H1 (cell line): ENCODE data around the gene HOMER2. TPM values are rescaled to one million over a fixed set of nuclear protein-coding genes. Genes with fewer than 3 reads are reported as not detected.

Experiments used
- CTCF ChIA-PET: fragments of 300-600 bp; sonication (Branson Sonifier 250); formaldehyde crosslinking; loops from one replicate; lab custom pipeline; 2021; ENCODE audit not compliant: partially characterized antibody; lab: Charles Lee
- POLR2A ChIA-PET: fragments of 300-600 bp; sonication (Branson Sonifier 250); formaldehyde crosslinking; loops from one replicate; lab custom pipeline; 2021; ENCODE audit warnings: inconsistent platforms; ENCODE audit not compliant: partially characterized antibody; lab: Charles Lee
- DNase-seq, 2 experiments: peaks; one replicate each; pipeline versions ENCODE4 v3.0.0 to v3.0.0-alpha.2; 2010 to 2022; ENCODE audit warnings: low spot score in 2 of 2, low read depth in 1 of 2, mixed read lengths in 1 of 2
- FAIRE-seq: peaks from 2 replicates; lab custom pipeline; 2011; peaks lifted over from hg19 to GRCh38; lab: Jason Lieb, UNC
- H2AFZ ChIP-seq: 2 replicates; pipeline ENCODE4 v1.8.1; 2012; ENCODE audit warnings: low read length, inconsistent platforms
- H2AK5ac ChIP-seq: 2 replicates; pipeline ENCODE4 v1.6.1; 2013; ENCODE audit warnings: low read depth, low read length
- H2BK120ac ChIP-seq: replicated peaks from 2 replicates; pipeline ENCODE3; 2013; ENCODE audit warnings: low read depth, low read length, inconsistent platforms
- H2BK12ac ChIP-seq: 2 replicates; pipeline ENCODE4 v1.6.1; 2013; ENCODE audit warnings: low read depth, low read length
- H2BK15ac ChIP-seq: 2 replicates; pipeline ENCODE4 v1.6.1; 2013; ENCODE audit warnings: low read length
- H2BK20ac ChIP-seq: 2 replicates; pipeline ENCODE4 v1.6.1; 2013; ENCODE audit warnings: low read length
- H2BK5ac ChIP-seq: 2 replicates; pipeline ENCODE4 v1.6.1; 2013; ENCODE audit warnings: low read depth, low read length
- H3K14ac ChIP-seq: 2 replicates; pipeline ENCODE4 v1.6.1; 2013; ENCODE audit warnings: inconsistent platforms; ENCODE audit not compliant: insufficient read length
- H3K18ac ChIP-seq: 2 replicates; pipeline ENCODE4 v1.6.1; 2013; ENCODE audit warnings: low read length; ENCODE audit errors: extremely low read depth
- H3K23ac ChIP-seq: 2 replicates; pipeline ENCODE4 v1.6.1; 2013; ENCODE audit warnings: inconsistent platforms; ENCODE audit not compliant: insufficient read length
- H3K23me2 ChIP-seq: 2 replicates; pipeline ENCODE4 v1.6.1; 2013; ENCODE audit warnings: low read depth, low read length
- H3K27ac ChIP-seq: 2 replicates; pipeline ENCODE4 v1.6.1; 2011; ENCODE audit warnings: low read depth, low read length, inconsistent platforms
- H3K27me3 ChIP-seq, 4 experiments: replicated peaks in 1 of 4; 1 replicate in 1 of 4; 2 replicates in 3 of 4; pipeline versions ENCODE4 v1.6.1 to v1.8.1; 2011 to 2013; ENCODE audit warnings: low read length in 3 of 4, mild to moderate bottlenecking in 3 of 4, inconsistent platforms in 2 of 4, mixed read lengths in 2 of 4, moderate library complexity in 1 of 4; ENCODE audit not compliant: control insufficient read depth in 3 of 4, insufficient read depth in 3 of 4; ENCODE audit errors: extremely low read depth in 1 of 4
- H3K36me3 ChIP-seq, 4 experiments: 2 replicates each; pipeline versions ENCODE4 v1.6.1 to v1.8.1; 2011 to 2013; ENCODE audit warnings: mild to moderate bottlenecking in 4 of 4, low read length in 3 of 4, moderate library complexity in 2 of 4, control low read depth in 1 of 4, inconsistent platforms in 1 of 4; ENCODE audit not compliant: insufficient read depth in 4 of 4, control insufficient read depth in 2 of 4
- H3K4ac ChIP-seq: replicated peaks from 2 replicates; pipeline ENCODE3; 2013; ENCODE audit warnings: low read length, low read depth, mixed read lengths, inconsistent platforms; ENCODE audit not compliant: insufficient read length
- H3K4me1 ChIP-seq, 4 experiments: replicated peaks in 1 of 4; 1 replicate in 1 of 4; 2 replicates in 3 of 4; pipeline versions ENCODE4 v1.6.1 to v1.8.1; 2011 to 2013; ENCODE audit warnings: low read length in 3 of 4, inconsistent platforms in 2 of 4, mixed read lengths in 1 of 4; ENCODE audit not compliant: insufficient read depth in 4 of 4, control insufficient read depth in 3 of 4
- H3K4me2 ChIP-seq, 2 experiments: 2 replicates each; pipeline versions ENCODE4 v1.6.1 to v1.8.1; 2011 to 2013; ENCODE audit warnings: low read depth in 2 of 2, low read length in 2 of 2, control low read depth in 1 of 2, inconsistent platforms in 1 of 2, mild to moderate bottlenecking in 1 of 2; ENCODE audit not compliant: insufficient read depth in 1 of 2
- H3K4me3 ChIP-seq, 4 experiments: fragments of 200-600, 300-600 bp in 1 of 4; sonication (generic), shearing (Covaris generic), sonication (Bioruptor Twin) in 1 of 4; 2 replicates each; pipeline versions ENCODE4 v1.5.1 to v1.8.1; 2011 to 2016; ENCODE audit warnings: low read length in 4 of 4, low read depth in 3 of 4, control low read depth in 2 of 4, inconsistent platforms in 2 of 4, mild to moderate bottlenecking in 2 of 4, mixed read lengths in 1 of 4, moderate library complexity in 1 of 4; ENCODE audit not compliant: insufficient read depth in 2 of 4; ENCODE audit errors: extremely low read depth in 1 of 4
- H3K56ac ChIP-seq: replicated peaks from 2 replicates; pipeline ENCODE3; 2013; ENCODE audit warnings: low read depth, mild to moderate bottlenecking, mixed read lengths, low read length, inconsistent platforms; ENCODE audit not compliant: insufficient read length
- H3K79me1 ChIP-seq: 2 replicates; pipeline ENCODE4 v1.6.1; 2013; ENCODE audit warnings: low read depth, low read length, control low read depth
- H3K79me2 ChIP-seq, 2 experiments: 2 replicates each; pipeline versions ENCODE4 v1.6.1 to v1.8.1; 2012 to 2013; ENCODE audit warnings: low read length in 2 of 2, mild to moderate bottlenecking in 2 of 2, inconsistent platforms in 1 of 2; ENCODE audit not compliant: insufficient read depth in 2 of 2, control insufficient read depth in 1 of 2
- H3K9ac ChIP-seq, 4 experiments: replicated peaks in 1 of 4; 1 replicate in 1 of 4; 2 replicates in 3 of 4; pipeline versions ENCODE4 v1.6.1 to v1.8.1; 2011 to 2013; ENCODE audit warnings: low read depth in 3 of 4, low read length in 3 of 4, control low read depth in 2 of 4, mild to moderate bottlenecking in 2 of 4, moderate library complexity in 2 of 4, inconsistent platforms in 1 of 4; ENCODE audit errors: extremely low read depth in 1 of 4
- H3K9me3 ChIP-seq, 2 experiments: 2 replicates each; pipeline versions ENCODE4 v1.6.1 to v1.8.1; 2012 to 2013; ENCODE audit warnings: mild to moderate bottlenecking in 2 of 2, moderate library complexity in 2 of 2, control low read depth in 1 of 2, inconsistent platforms in 1 of 2, low read depth in 1 of 2, low read length in 1 of 2, mixed read lengths in 1 of 2; ENCODE audit not compliant: insufficient read depth in 2 of 2
- H4K20me1 ChIP-seq, 2 experiments: replicated peaks in 1 of 2; 2 replicates each; pipeline versions ENCODE3 to v1.8.1; 2011 to 2013; ENCODE audit warnings: inconsistent platforms in 2 of 2, low read length in 2 of 2, mild to moderate bottlenecking in 1 of 2; ENCODE audit not compliant: insufficient read depth in 2 of 2, control insufficient read depth in 1 of 2
- H4K5ac ChIP-seq: 2 replicates; pipeline ENCODE4 v1.6.1; 2013; ENCODE audit warnings: low read length, low read depth, mixed read lengths, inconsistent platforms; ENCODE audit not compliant: insufficient read length
- H4K8ac ChIP-seq: 2 replicates; pipeline ENCODE4 v1.8.0; 2013; ENCODE audit warnings: mild to moderate bottlenecking, moderate library complexity, low read length, inconsistent platforms; ENCODE audit not compliant: insufficient read depth; ENCODE audit errors: extremely low read depth
- H4K91ac ChIP-seq: replicated peaks from 2 replicates; pipeline ENCODE3; 2013; ENCODE audit warnings: low read length, mixed read lengths, inconsistent platforms; ENCODE audit not compliant: insufficient read length
- ATF2 ChIP-seq: IDR thresholded peaks from 2 replicates; pipeline ENCODE4 v1.6.1; 2012; ENCODE audit warnings: low read length, inconsistent platforms
- BRCA1 ChIP-seq: IDR thresholded peaks from 2 replicates; pipeline ENCODE4 v1.6.1; 2012; ENCODE audit warnings: low read depth, low read length, improper control_type of control experiment
- CEBPB ChIP-seq: IDR thresholded peaks from 2 replicates; pipeline ENCODE4 v1.6.1; 2012; ENCODE audit warnings: low read depth, low read length
- CHD1 ChIP-seq: IDR thresholded peaks from 2 replicates; pipeline ENCODE4 v1.6.1; 2012; ENCODE audit warnings: low read depth, low read length, improper control_type of control experiment
- EP300 ChIP-seq, 2 experiments: IDR thresholded peaks; 1 replicate in 1 of 2; 2 replicates in 1 of 2; pipeline ENCODE4 v1.6.1; 2011 to 2012; ENCODE audit warnings: low read depth in 2 of 2, low read length in 2 of 2, mild to moderate bottlenecking in 2 of 2, borderline replicate concordance in 1 of 2, inconsistent platforms in 1 of 2, moderate library complexity in 1 of 2
- HDAC6 ChIP-seq: IDR thresholded peaks from one replicate; pipeline ENCODE4 v1.7.1; 2012; ENCODE audit warnings: low read depth, mild to moderate bottlenecking, inconsistent platforms, low read length, moderate library complexity
- JUND ChIP-seq: IDR thresholded peaks from 2 replicates; pipeline ENCODE4 v1.6.1; 2011; ENCODE audit warnings: mild to moderate bottlenecking, improper control_type of control experiment, low read length
- MAFK ChIP-seq: IDR thresholded peaks from 2 replicates; pipeline ENCODE4 v1.6.1; 2012; ENCODE audit warnings: low read depth, mild to moderate bottlenecking, improper control_type of control experiment, low read length
- NANOG ChIP-seq: IDR thresholded peaks from 2 replicates; pipeline ENCODE4 v1.6.1; 2011; ENCODE audit warnings: low read length, low read depth, mild to moderate bottlenecking, inconsistent platforms; ENCODE audit not compliant: insufficient read depth, poor library complexity, severe bottlenecking
- RXRA ChIP-seq: IDR thresholded peaks from 2 replicates; pipeline ENCODE4 v1.6.1; 2011; ENCODE audit warnings: low read depth, mild to moderate bottlenecking, low read length, moderate library complexity; ENCODE audit not compliant: insufficient read depth
- SP1 ChIP-seq: IDR thresholded peaks from 2 replicates; pipeline ENCODE4 v1.6.1; 2011; ENCODE audit warnings: low read depth, low read length
- TAF1 ChIP-seq: IDR thresholded peaks from 2 replicates; pipeline ENCODE4 v1.6.1; 2011; ENCODE audit warnings: mild to moderate bottlenecking, low read depth, low read length
- WGBS, 2 experiments: shearing (Covaris generic) in 1 of 2; methylation state at CpG; one replicate each; pipeline versions ENCODE4 v1.1.6 to v1.1.7; 2013 to 2015; ENCODE audit warnings: low lambda C conversion rate in 2 of 2, mixed read lengths in 2 of 2, inconsistent platforms in 1 of 2, low coverage in 1 of 2, missing lambda C conversion rate in 1 of 2; ENCODE audit not compliant: insufficient replicate concordance in 2 of 2, insufficient coverage in 1 of 2, insufficient read length in 1 of 2; ENCODE audit errors: extremely low coverage in 1 of 2, missing lambda C conversion rate in 1 of 2; 5-methylcytosine and 5-hydroxymethylcytosine counted together
- polyA plus RNA-seq, 7 experiments: library from polyadenylated mRNA; depleted of rRNA in 3 of 7; stranded (reverse) in 5 of 7; unstranded in 2 of 7; fragments of >200 nt in 5 of 7; fragments of 200-250 nt in 2 of 7; gene quantifications; 1 replicate in 5 of 7; 2 replicates in 1 of 7; 4 replicates in 1 of 7; pipeline versions ENCODE4 v1.2.1 to v1.2.3, GENCODE V29; 2011 to 2013; ENCODE audit warnings: missing spikeins in 2 of 7, mixed read lengths in 2 of 7
- total RNA-seq: library from RNA; stranded (reverse); fragmentation: NEBNext Ultra II Directional; extraction: Animal tissue kit (Norgen Biotek cat#: 25700); gene quantifications from 2 replicates; pipeline ENCODE4 v1.2.1, GENCODE V29; 2021

The HOMER2 gene
- total and polyA plus RNA-seq, 2 of the 8 experiments (the other 6 are each of a cell fraction or from before 2014, with no cell fraction given), result 12.5 to 27.6 TPM

DNA sequence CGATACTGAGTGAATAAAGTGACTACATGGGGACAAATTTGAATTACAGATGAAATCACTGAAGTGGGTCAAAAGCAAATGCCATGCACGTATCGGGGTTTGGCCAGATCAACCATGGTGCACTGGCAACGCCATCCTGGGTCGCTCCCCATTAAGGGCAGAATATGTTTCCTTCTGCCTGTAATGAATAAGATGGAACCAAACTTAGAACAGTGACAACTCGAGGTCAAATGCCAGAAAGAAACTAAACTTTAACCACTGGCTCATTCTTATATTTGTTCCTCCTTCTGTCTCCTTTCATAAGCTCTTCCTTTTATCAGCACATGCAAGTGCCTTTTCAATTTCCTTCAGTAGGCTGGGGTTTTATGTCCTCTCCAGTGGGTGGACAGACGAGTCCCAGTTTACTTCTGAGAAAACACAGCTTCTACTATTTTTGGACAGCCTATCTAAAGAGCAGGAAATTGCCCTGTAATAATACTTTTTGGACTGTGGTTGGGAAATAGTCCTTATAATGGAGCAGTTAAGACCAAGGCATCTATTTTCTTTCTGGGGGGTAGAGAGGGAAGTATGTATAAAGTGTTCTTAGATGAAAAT lies 81.7 kb downstream of the HOMER2 start:
- no peak overlapping the region for H4K5ac ChIP-seq
- H3K4me3 ChIP-seq, result no peak overlapping the region
- H3K23me2 ChIP-seq, result no peaks in the 10 kb centered on the region
- no peak for FAIRE-seq
- ChIA-PET POLR2A (interaction anchor here (0.7 kb wide), 1 partner anchor 793 kb away, joined by 3 read pairs; no protein-coding TSS in a partner anchor), CTCF (interaction anchor here (1.0 to 1.4 kb wide), 2 partner anchors 15 to 130 kb away, joined by 3 to 4 read pairs; no protein-coding TSS in a partner anchor)
- no peaks in the 10 kb centered on the region for H4K20me1 ChIP-seq
- no peak overlapping the region for H4K8ac ChIP-seq
- H3K9me3 ChIP-seq, result no peaks in the 10 kb centered on the region
- WGBS, 2 experiments, result 83% methylated on average over 7 of the region's 7 CpGs; no CpG with 5 or more reads in 1 of the 2 experiments
- H2BK15ac ChIP-seq, result no peak overlapping the region
- H3K9ac ChIP-seq, result no peak overlapping the region
- H3K56ac ChIP-seq, result no peak overlapping the region
- H3K23ac ChIP-seq, result no peak overlapping the region
- no peak overlapping the region for H3K18ac ChIP-seq
- H3K27me3 ChIP-seq, result no peaks in the 10 kb centered on the region
- H3K4me1 ChIP-seq, result no peaks in the 10 kb centered on the region
- no peak overlapping the region for H2BK12ac ChIP-seq
- no peak for DNase-seq
- no peak overlapping the region for H3K14ac ChIP-seq
- H3K27ac ChIP-seq, result no peak overlapping the region
- H3K79me2 ChIP-seq, result no peaks in the 10 kb centered on the region
- no peak overlapping the region for H2BK120ac ChIP-seq
- no peaks in the 10 kb centered on the region for H3K79me1 ChIP-seq
- no peak overlapping the region for H2BK20ac ChIP-seq
- no peak overlapping the region for H3K4ac ChIP-seq
- H2AFZ ChIP-seq, result no peak overlapping the region
- H2AK5ac ChIP-seq, result no peak overlapping the region
- H3K4me2 ChIP-seq, result no peak overlapping the region
- H2BK5ac ChIP-seq, result no peak overlapping the region
- H3K36me3 ChIP-seq, result no peaks in the 10 kb centered on the region
- H4K91ac ChIP-seq, result no peak overlapping the region
- TF ChIP-seq HDAC6 (no peak), CEBPB (no peak), RXRA (no peak), BRCA1 (no peak), CHD1 (no peak), SP1 (no peak), NANOG (no peak), MAFK (no peak), TAF1 (no peak), JUND (no peak), ATF2 (no peak), EP300 (IDR thresholded peaks at IDR 0.05; ENCODE audit: borderline replicate concordance in 1 of 2, low read depth in 2 of 2, low read length in 2 of 2) (no peak)
